ENCODE results near the gene LPP. TPM values are rescaled to one million over a fixed set of nuclear protein-coding genes. Genes with fewer than 3 reads are reported as not detected.
A peak's percentile ranks its signal among the peaks of the same experiment; 100 is the strongest.

Gene LPP
- total RNA-seq, 1 donor from 2014 or later = 14.2 TPM

- no peak for FAIRE-seq
- Histone ChIP-seq H3K36me3 (ENCODE audit: control insufficient read depth, insufficient read depth, low read length) (no peaks in the 10 kb centered on the region), H3K4me3 (ENCODE audit: low read depth, low read length) (no peak overlapping the region), H3K27me3 (ENCODE audit: control insufficient read depth, insufficient read depth, low read length) (no peaks in the 10 kb centered on the region)
- no peak for DNase-seq (ENCODE audit: low read depth)
- TF ChIP-seq CTCF (IDR thresholded peaks at IDR 0.05; ENCODE audit: insufficient read depth, low read length, severe bottlenecking) = no peak
Measured at GRCh38 chr3:188759336-188760005, 605.5 kb downstream of the LPP start.

GRCh38 chr3:188760408-188760807 lies 606.5 kb downstream of the LPP start:
- peak; percentile 93 for DNase-seq (ENCODE audit: low read depth)
- FAIRE-seq = no peak

GRCh38 chr3:188761439-188761838 lies 607.5 kb downstream of the LPP start:
- no peak for TF ChIP-seq CTCF (IDR thresholded peaks at IDR 0.05; ENCODE audit: insufficient read depth, low read length, severe bottlenecking)
- Histone ChIP-seq H3K4me3 (ENCODE audit: low read depth, low read length) (no peak overlapping the region), H3K36me3 (ENCODE audit: control insufficient read depth, insufficient read depth, low read length) (no peaks in the 10 kb centered on the region), H3K27me3 (ENCODE audit: control insufficient read depth, insufficient read depth, low read length) (no peaks in the 10 kb centered on the region)
- no peak for DNase-seq (ENCODE audit: low read depth)
- no peak for FAIRE-seq

More at GRCh38 chr3:188760408-188760807, 606.5 kb downstream of the LPP start:
- no peaks in the 10 kb centered on the region for H3K27me3 ChIP-seq (ENCODE audit: control insufficient read depth, insufficient read depth, low read length)
- H3K36me3 ChIP-seq (ENCODE audit: control insufficient read depth, insufficient read depth, low read length) = no peaks in the 10 kb centered on the region
- no peak overlapping the region for H3K4me3 ChIP-seq (ENCODE audit: low read depth, low read length)
- TF ChIP-seq CTCF (IDR thresholded peaks at IDR 0.05; ENCODE audit: insufficient read depth, low read length, severe bottlenecking) = no peak

- Histone ChIP-seq H3K36me3 (ENCODE audit: control insufficient read depth, insufficient read depth, low read length) (no peaks in the 10 kb centered on the region), H3K27me3 (ENCODE audit: control insufficient read depth, insufficient read depth, low read length) (no peaks in the 10 kb centered on the region), H3K4me3 (ENCODE audit: low read depth, low read length) (no peak overlapping the region)
- no peak for TF ChIP-seq CTCF (IDR thresholded peaks at IDR 0.05; ENCODE audit: insufficient read depth, low read length, severe bottlenecking)
- no peak for FAIRE-seq
- DNase-seq (ENCODE audit: low read depth) = no peak
Measured at GRCh38 chr3:188761964-188762363, 608.0 kb downstream of the LPP start.

GRCh38 chr3:188764609-188765008 lies 610.7 kb downstream of the LPP start:
- Histone ChIP-seq H3K27me3 (ENCODE audit: control insufficient read depth, insufficient read depth, low read length) (no peaks in the 10 kb centered on the region), H3K36me3 (ENCODE audit: control insufficient read depth, insufficient read depth, low read length) (no peaks in the 10 kb centered on the region), H3K4me3 (ENCODE audit: low read depth, low read length) (no peak overlapping the region)
- FAIRE-seq (peak; percentile 36), DNase-seq (ENCODE audit: low read depth) (no peak)
- no peak for TF ChIP-seq CTCF (IDR thresholded peaks at IDR 0.05; ENCODE audit: insufficient read depth, low read length, severe bottlenecking)

- no peak for FAIRE-seq
- Histone ChIP-seq H3K36me3 (ENCODE audit: control insufficient read depth, insufficient read depth, low read length) (no peaks in the 10 kb centered on the region), H3K27me3 (ENCODE audit: control insufficient read depth, insufficient read depth, low read length) (no peaks in the 10 kb centered on the region), H3K4me3 (ENCODE audit: low read depth, low read length) (no peak overlapping the region)
- TF ChIP-seq CTCF (IDR thresholded peaks at IDR 0.05; ENCODE audit: insufficient read depth, low read length, severe bottlenecking) = no peak
- no peak for DNase-seq (ENCODE audit: low read depth)
Measured at GRCh38 chr3:188769831-188770230, 615.9 kb downstream of the LPP start.
